ENCODE results near the gene TCEAL8. TPM values are rescaled to one million over a fixed set of nuclear protein-coding genes. Genes with fewer than 3 reads are reported as not detected.

TCEAL8 gene, protein sequence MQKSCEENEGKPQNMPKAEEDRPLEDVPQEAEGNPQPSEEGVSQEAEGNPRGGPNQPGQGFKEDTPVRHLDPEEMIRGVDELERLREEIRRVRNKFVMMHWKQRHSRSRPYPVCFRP
- 126 and 214 TPM in 2 replicates for total RNA-seq

GRCh38 chrX:103254921-103255493, at the start of gene TCEAL8:
TCEAL8 (minus strand) TSS chrX:103255155; CDS start chrX:103253979, 1,176 bp downstream.

GRCh38 chrX:103276581-103277002, 21.6 kb upstream of the TCEAL8 start, which contains the start of gene TCEAL5:
TCEAL5 (minus strand) TSS chrX:103276750; CDS start chrX:103274563, 2,187 bp downstream.

GRCh38 chrX:103214870-103215424, 40.0 kb downstream of the TCEAL8 start, which contains the start of gene BEX4:
BEX4 (plus strand) TSS chrX:103215108; CDS start chrX:103216154, 1,046 bp downstream.

Other genes with a start within 250 kb of the TCEAL8 start
- gene BEX1, start 191.0 kb downstream of the TCEAL8 start, total RNA-seq, result not detected in 2 replicates
- gene NXF3, start 162.0 kb downstream of the TCEAL8 start, total RNA-seq, result not detected in 2 replicates
- 18.7 and 22.8 TPM in 2 replicates for gene BEX4, start 40.0 kb downstream of the TCEAL8 start, total RNA-seq
- gene TCEAL5, start 21.6 kb upstream of the TCEAL8 start, total RNA-seq, result not detected in 2 replicates
- gene BEX2, start 55.8 kb upstream of the TCEAL8 start, total RNA-seq, result 2.1 and 6.7 TPM in 2 replicates
- 2.1 and 10.6 TPM in 2 replicates for gene TCEAL7, start 75.1 kb upstream of the TCEAL8 start, total RNA-seq
- 37.8 and 71.1 TPM in 2 replicates for gene TCEAL9, start 101.4 kb upstream of the TCEAL8 start, total RNA-seq
- gene BEX3, start 121.4 kb upstream of the TCEAL8 start, total RNA-seq, result 56.1 and 146 TPM in 2 replicates

Measured in placental epithelial cell (primary cell).